ENCODE data around the gene HTRA3.

GRCh38 chr4:8283161-8283560 lies 13.6 kb downstream of the HTRA3 start:
- TF ChIP-seq CTCF (IDR thresholded peaks at IDR 0.05; ENCODE audit: poor library complexity) (no peak), EZH2 (IDR thresholded peaks at IDR 0.05; ENCODE audit: borderline replicate concordance) (no peak), EZH2phosphoT487 (IDR thresholded peaks at IDR 0.05; ENCODE audit: low read depth, severe bottlenecking, unreplicated experiment) (no peak)

All from hepatocyte (in vitro differentiated cells).